Aorta (tissue), 5 donors: ENCODE data around the gene ZNF831. TPM values are rescaled to one million over a fixed set of nuclear protein-coding genes. Genes with fewer than 3 reads are reported as not detected.

ENCODE experiments used
- ATAC-seq: fragments of 200-7000 bp; cut with Tn5 transposase; one replicate; pipeline ENCODE4 v1.9.1; 2022; ENCODE audit warnings: moderate library complexity; ENCODE audit not compliant: low FRiP score
- DNase-seq, 2 donors: peaks; one replicate each; pipeline ENCODE4 v3.0.0-alpha.2; 2020
- H3K27ac ChIP-seq, 2 donors: one replicate each; pipeline ENCODE4 v1.5.1; 2013; ENCODE audit warnings: low read length in 2 of 2, mild to moderate bottlenecking in 2 of 2, moderate library complexity in 2 of 2, control low read depth in 1 of 2, inconsistent platforms in 1 of 2, low read depth in 1 of 2
- H3K27me3 ChIP-seq, 2 donors: one replicate each; pipeline ENCODE4 v1.6.1; 2013; ENCODE audit warnings: control low read depth in 1 of 2, low read length in 1 of 2, mild to moderate bottlenecking in 1 of 2, moderate library complexity in 1 of 2; ENCODE audit not compliant: insufficient read depth in 2 of 2, control insufficient read depth in 1 of 2
- H3K36me3 ChIP-seq, 2 donors: one replicate each; pipeline ENCODE4 v1.6.1; 2013; ENCODE audit warnings: control low read depth in 1 of 2, low read length in 1 of 2, mild to moderate bottlenecking in 1 of 2; ENCODE audit not compliant: insufficient read depth in 2 of 2, control insufficient read depth in 1 of 2
- H3K4me1 ChIP-seq, 2 donors: one replicate each; pipeline ENCODE4 v1.6.1; 2013; ENCODE audit warnings: low read length in 2 of 2, control low read depth in 1 of 2, mild to moderate bottlenecking in 1 of 2, moderate library complexity in 1 of 2; ENCODE audit not compliant: insufficient read depth in 2 of 2, control insufficient read depth in 1 of 2
- H3K4me3 ChIP-seq, 2 donors: one replicate each; pipeline ENCODE4 v1.5.1; 2013; ENCODE audit warnings: low read length in 2 of 2, control low read depth in 1 of 2, mild to moderate bottlenecking in 1 of 2
- H3K9me3 ChIP-seq: one replicate; pipeline ENCODE4 v1.6.1; 2013; ENCODE audit warnings: mild to moderate bottlenecking, low read length; ENCODE audit not compliant: control insufficient read depth
- WGBS, 2 donors: extraction: QIAGEN DNeasy Blood & Tissue Kit; methylation state at CpG; one replicate each; pipeline ENCODE4 v1.1.7; 2013; 5-methylcytosine and 5-hydroxymethylcytosine counted together
- intact Hi-C, 2 donors: fragments of 100-400 bp; cut with DNase I; formaldehyde crosslinking; loops; one replicate each; pipeline versions ENCODE4 v1.14.2 to v1.15.0; 2022
- polyA plus RNA-seq, 2 donors: library from polyadenylated mRNA; stranded (reverse); fragments of 200-250 nt; gene quantifications; one replicate each; pipeline ENCODE4 v1.2.3, GENCODE V29; 2013
- total RNA-seq, 2 donors: library from RNA; stranded (reverse); fragmentation: NEBNext Ultra II Directional; extraction: Animal tissue kit (Norgen Biotek cat#: 25700); gene quantifications; one replicate each; pipeline ENCODE4 v1.2.1, GENCODE V29; 2021
- donor health status: healthy with polysubstance abuse.
- donor health status: Bipolar disorder and iron deficiency.
- donor health status: DM: no; HTN: no; CAD: no.
- donor health status: DM: no; HTN: no; CAD: no.
- donor health status: DM: yes; HTN: yes; CAD: no.

Gene ZNF831
- total and polyA plus RNA-seq, 4 donors = 0.03 to 0.68 (median 0.57) TPM; not detected in 1

- H3K36me3 ChIP-seq = no peaks in the 10 kb centered on the region
- intact Hi-C loops = no loop called here
- H3K9me3 ChIP-seq = no peaks in the 10 kb centered on the region
- H3K4me3 ChIP-seq = no peak overlapping the region
- ATAC-seq (peak; percentile 30), DNase-seq (no peak)
- H3K27me3 ChIP-seq = no peaks in the 10 kb centered on the region
- no peak overlapping the region for H3K27ac ChIP-seq
- 92% methylated on average over 40 of the region's 40 CpGs for WGBS, 2 donors
- H3K4me1 ChIP-seq = no peaks in the 10 kb centered on the region
Measured at GRCh38 chr20:59191036-59191755, 27.6 kb downstream of the ZNF831 start.

- 57 to 60% methylated on average over 54 to 66 of the region's 66 CpGs for WGBS, 2 donors
- no peaks in the 10 kb centered on the region for H3K27me3 ChIP-seq
- H3K27ac ChIP-seq = no peak overlapping the region
- no peak for ATAC-seq
- H3K4me3 ChIP-seq = no peak overlapping the region
- no peaks in the 10 kb centered on the region for H3K9me3 ChIP-seq
- intact Hi-C loops = no loop called here
- H3K4me1 ChIP-seq = no peaks in the 10 kb centered on the region
- H3K36me3 ChIP-seq = no peaks in the 10 kb centered on the region
- no peak for DNase-seq
Measured at GRCh38 chr20:59191756-59192532, 28.3 kb downstream of the ZNF831 start.

GRCh38 chr20:59192533-59192896 is 28.9 kb downstream of the ZNF831 start:
- 92 to 93% methylated on average over 25 of the region's 25 CpGs for WGBS, 2 donors
- Histone ChIP-seq H3K27ac (no peak overlapping the region), H3K9me3 (no peaks in the 10 kb centered on the region), H3K36me3 (no peaks in the 10 kb centered on the region), H3K4me3 (no peak overlapping the region), H3K4me1 (no peaks in the 10 kb centered on the region), H3K27me3 (no peaks in the 10 kb centered on the region)
- intact Hi-C loops = no loop called here
- no peak for ATAC-seq
- DNase-seq = no peak

- no peak for DNase-seq
- 79 to 80% methylated on average over 7 of the region's 7 CpGs for WGBS, 2 donors
- intact Hi-C loops = no loop called here
Measured at GRCh38 chr20:59193325-59193724, 29.7 kb downstream of the ZNF831 start.

GRCh38 chr20:59194023-59194935 is 30.7 kb downstream of the ZNF831 start:
- H3K4me1 ChIP-seq = no peaks in the 10 kb centered on the region
- H3K36me3 ChIP-seq = no peaks in the 10 kb centered on the region
- H3K27ac ChIP-seq = no peak overlapping the region
- ATAC-seq = no peak
- H3K4me3 ChIP-seq = no peak overlapping the region
- no peaks in the 10 kb centered on the region for H3K27me3 ChIP-seq
- WGBS, 2 donors = 86% methylated on average over 21 to 24 of the region's 24 CpGs
- no peaks in the 10 kb centered on the region for H3K9me3 ChIP-seq
- intact Hi-C loops = no loop called here
- no peak for DNase-seq

More at GRCh38 chr20:59193325-59193724, 29.7 kb downstream of the ZNF831 start:
- no peaks in the 10 kb centered on the region for H3K9me3 ChIP-seq
- H3K4me1 ChIP-seq = no peaks in the 10 kb centered on the region
- H3K27ac ChIP-seq = no peak overlapping the region
- H3K36me3 ChIP-seq = no peaks in the 10 kb centered on the region
- no peak overlapping the region for H3K4me3 ChIP-seq
- ATAC-seq = no peak
- no peaks in the 10 kb centered on the region for H3K27me3 ChIP-seq

GRCh38 chr20:59195316-59195993 is 31.8 kb downstream of the ZNF831 start:
- Histone ChIP-seq H3K4me1 (no peaks in the 10 kb centered on the region), H3K27ac (no peak overlapping the region), H3K27me3 (no peaks in the 10 kb centered on the region), H3K36me3 (no peaks in the 10 kb centered on the region), H3K9me3 (no peaks in the 10 kb centered on the region), H3K4me3 (no peak overlapping the region)
- WGBS, 2 donors = 89% methylated on average over 18 of the region's 18 CpGs
- ATAC-seq (no peak), DNase-seq (no peak)
- intact Hi-C loops = no loop called here

- no peak overlapping the region for H3K27ac ChIP-seq
- no peak overlapping the region for H3K4me3 ChIP-seq
- DNase-seq (no peak), ATAC-seq (no peak)
- H3K27me3 ChIP-seq = no peaks in the 10 kb centered on the region
- 45 to 55% methylated on average over 10 of the region's 10 CpGs for WGBS, 2 donors
- intact Hi-C loops = no loop called here
- H3K9me3 ChIP-seq = no peaks in the 10 kb centered on the region
- H3K4me1 ChIP-seq = no peaks in the 10 kb centered on the region
- no peaks in the 10 kb centered on the region for H3K36me3 ChIP-seq
Measured at GRCh38 chr20:59204165-59204894, 40.7 kb downstream of the ZNF831 start.

GRCh38 chr20:59205044-59205443 is 41.4 kb downstream of the ZNF831 start:
- no peaks in the 10 kb centered on the region for H3K9me3 ChIP-seq
- no peak overlapping the region for H3K27ac ChIP-seq
- no peak overlapping the region for H3K4me3 ChIP-seq
- WGBS, 2 donors = 43 to 58% methylated on average over 6 of the region's 6 CpGs
- ATAC-seq = no peak
- no peak for DNase-seq
- intact Hi-C loops = no loop called here
- no peaks in the 10 kb centered on the region for H3K4me1 ChIP-seq
- H3K36me3 ChIP-seq = no peaks in the 10 kb centered on the region
- H3K27me3 ChIP-seq = no peaks in the 10 kb centered on the region
